Loucy (cell line): ENCODE results near the gene SHISA4.

Source experiments
- EZH2phosphoT487 ChIP-seq: fragments of 200-600 bp; IDR thresholded peaks from 2 replicates; pipeline ENCODE4 v1.6.1; 2018; ENCODE audit warnings: antibody characterized with exemption, mild to moderate bottlenecking, moderate library complexity, borderline replicate concordance
- TF ChIP-seq, protein P1 (sequence below): fragments of 200-600 bp; sonication (generic); conservative IDR thresholded peaks from 2 replicates; pipeline ENCODE4 v1.5.1; 2014; ENCODE audit warnings: mild to moderate bottlenecking, antibody characterized with exemption, low read length

DNA sequence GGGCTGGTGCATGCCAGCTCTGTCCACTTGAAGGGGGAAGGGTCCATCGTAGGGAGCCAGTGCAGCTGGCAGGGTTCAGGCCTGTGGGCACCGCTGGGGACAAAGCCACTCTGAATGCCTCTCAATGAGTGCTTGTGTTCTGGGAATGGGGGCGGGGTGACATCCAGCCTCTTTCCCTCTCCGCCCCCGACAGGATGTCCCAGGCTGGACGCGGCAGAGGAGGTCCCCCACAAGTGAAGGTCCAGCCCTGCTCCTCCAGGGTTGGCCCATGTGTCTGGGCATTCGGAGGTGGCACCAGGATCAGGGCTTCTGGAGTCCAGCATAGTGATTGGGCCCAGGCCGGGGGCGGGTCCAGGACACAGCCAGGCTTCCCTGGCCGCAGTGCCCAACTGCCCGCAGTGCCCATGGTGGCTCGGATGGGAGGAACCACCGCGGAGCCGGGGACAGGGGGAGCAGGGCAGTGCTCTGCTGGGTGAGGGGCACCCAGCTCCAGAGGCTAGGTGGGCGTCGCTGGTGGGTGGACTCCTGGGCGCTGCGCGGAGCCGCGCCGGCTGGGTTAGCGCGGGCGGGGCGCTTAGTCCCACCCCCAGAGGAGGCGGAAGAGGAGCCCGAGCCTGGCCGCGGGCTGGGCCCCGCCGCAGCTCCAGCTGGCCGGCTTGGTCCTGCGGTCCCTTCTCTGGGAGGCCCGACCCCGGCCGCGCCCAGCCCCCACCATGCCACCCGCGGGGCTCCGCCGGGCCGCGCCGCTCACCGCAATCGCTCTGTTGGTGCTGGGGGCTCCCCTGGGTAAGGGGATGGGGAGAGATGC lies at the start of gene SHISA4:
- no peak for TF ChIP-seq EZH2phosphoT487
- TF ChIP-seq, protein P1, sequence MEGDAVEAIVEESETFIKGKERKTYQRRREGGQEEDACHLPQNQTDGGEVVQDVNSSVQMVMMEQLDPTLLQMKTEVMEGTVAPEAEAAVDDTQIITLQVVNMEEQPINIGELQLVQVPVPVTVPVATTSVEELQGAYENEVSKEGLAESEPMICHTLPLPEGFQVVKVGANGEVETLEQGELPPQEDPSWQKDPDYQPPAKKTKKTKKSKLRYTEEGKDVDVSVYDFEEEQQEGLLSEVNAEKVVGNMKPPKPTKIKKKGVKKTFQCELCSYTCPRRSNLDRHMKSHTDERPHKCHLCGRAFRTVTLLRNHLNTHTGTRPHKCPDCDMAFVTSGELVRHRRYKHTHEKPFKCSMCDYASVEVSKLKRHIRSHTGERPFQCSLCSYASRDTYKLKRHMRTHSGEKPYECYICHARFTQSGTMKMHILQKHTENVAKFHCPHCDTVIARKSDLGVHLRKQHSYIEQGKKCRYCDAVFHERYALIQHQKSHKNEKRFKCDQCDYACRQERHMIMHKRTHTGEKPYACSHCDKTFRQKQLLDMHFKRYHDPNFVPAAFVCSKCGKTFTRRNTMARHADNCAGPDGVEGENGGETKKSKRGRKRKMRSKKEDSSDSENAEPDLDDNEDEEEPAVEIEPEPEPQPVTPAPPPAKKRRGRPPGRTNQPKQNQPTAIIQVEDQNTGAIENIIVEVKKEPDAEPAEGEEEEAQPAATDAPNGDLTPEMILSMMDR, result no peak
